Activated gamma-delta T cell treated with Interleukin-2 at 50 U/mL for 16 hours (primary cell): Measurements from ENCODE around the gene CHCHD1.
A peak's percentile ranks its signal among the peaks of the same experiment; 100 is the strongest.
"Not testable (repeated sequence)": the region's sequence is repeated elsewhere in the genome, so short reads cannot be mapped to it uniquely, and the experiment has no call there.

Experiments used
- DNase-seq: peaks from one replicate; pipeline ENCODE4 v3.0.0-alpha.2; 2020

The CHCHD1 gene

DNA sequence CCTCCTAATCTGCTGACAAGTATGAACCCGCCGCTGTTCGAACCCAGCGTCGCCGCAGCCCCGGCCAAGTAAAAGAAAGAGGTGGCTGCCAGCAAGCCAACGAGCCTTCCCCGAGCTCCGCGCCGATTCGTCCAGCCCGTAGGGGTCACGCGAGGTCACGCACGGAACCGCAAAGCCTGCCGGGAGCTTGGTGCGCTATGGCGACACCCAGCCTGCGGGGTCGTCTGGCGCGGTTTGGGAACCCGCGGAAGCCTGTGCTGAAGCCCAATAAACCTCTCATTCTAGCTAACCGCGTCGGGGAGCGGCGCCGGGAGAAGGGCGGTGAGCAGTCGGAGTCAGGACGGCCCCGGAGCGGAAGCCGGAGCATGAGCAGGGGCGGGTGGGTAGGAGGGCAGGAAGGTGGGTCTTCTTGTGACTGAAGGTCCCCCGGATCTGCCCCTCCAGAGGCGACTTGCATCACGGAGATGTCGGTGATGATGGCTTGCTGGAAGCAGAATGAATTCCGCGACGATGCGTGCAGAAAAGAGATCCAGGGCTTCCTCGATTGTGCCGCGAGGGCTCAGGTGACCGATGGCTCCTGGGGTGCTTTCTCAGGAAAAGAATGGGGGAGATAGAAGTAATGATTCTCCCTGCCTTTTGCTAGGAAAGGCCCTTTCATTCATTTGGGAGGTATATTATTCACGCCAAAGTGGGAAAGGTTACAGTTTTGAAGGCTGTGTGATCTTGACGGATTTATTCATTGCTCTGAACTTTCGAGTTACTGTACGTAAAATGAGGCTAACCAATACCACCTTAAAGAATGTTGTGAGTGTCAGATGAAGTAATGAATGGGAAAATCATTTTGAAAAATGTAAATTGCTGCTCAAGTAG, at the start of gene CHCHD1:
CHCHD1 (plus strand) TSS at position 170 of the 870 bp plus-strand sequence; CDS start at position 198, 28 bp downstream.
- DNase-seq: peak; percentile 90

DNA sequence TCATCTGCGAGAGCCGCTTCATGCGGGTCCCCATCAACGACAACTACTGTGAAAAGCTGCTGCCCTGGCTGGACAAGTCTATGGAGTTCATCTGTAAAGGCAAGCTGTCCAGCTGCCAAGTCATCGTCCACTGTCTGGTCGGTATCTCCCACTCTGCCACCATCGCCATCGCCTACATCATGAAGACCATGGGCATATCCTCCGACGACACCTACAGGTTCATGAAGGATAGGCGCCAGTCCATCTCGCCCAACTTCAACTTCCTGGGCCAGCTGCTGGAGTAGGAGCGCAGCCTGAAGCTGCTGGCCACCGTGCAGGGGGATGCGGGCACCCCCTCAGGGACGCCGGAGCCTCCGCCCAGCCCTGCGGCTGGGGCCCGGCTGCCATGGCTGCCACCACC, 49.4 kb upstream of the CHCHD1 start:
- no peak for DNase-seq

DNA sequence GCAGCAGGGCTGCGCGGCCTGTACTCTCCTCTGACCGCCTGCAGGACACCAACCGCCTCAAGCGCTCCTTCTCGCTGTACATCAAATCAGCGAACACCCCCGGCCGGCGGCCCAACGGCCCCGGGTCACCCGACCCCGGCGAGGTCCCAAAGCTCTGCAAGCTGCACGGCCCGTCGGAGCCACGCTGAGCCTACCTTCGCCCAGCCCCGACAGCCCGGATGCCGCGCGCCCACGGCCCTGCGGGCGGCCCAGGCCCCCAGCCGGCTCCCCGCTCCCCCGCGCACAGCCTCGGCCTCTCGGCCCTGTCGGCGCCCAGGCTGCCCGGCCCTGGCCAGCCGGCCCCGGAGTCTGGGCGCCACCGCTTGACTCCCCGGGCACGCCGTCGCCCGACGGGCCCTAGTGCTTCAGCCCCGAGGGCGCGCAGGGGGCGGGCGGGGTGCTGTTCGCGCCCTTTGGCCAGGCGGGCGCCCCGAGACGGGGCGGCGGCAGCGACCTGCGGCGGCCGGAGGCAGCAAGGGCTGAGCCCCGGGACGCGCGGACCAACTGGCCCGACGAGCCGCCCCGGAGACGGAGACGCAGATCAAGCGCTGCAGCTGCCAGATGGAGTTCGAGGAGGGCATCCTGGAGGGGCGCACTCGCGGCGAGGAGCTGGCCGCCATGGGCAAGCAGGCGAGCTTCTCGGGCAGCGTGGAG, 48.8 kb upstream of the CHCHD1 start:
- DNase-seq: no peak

DNA sequence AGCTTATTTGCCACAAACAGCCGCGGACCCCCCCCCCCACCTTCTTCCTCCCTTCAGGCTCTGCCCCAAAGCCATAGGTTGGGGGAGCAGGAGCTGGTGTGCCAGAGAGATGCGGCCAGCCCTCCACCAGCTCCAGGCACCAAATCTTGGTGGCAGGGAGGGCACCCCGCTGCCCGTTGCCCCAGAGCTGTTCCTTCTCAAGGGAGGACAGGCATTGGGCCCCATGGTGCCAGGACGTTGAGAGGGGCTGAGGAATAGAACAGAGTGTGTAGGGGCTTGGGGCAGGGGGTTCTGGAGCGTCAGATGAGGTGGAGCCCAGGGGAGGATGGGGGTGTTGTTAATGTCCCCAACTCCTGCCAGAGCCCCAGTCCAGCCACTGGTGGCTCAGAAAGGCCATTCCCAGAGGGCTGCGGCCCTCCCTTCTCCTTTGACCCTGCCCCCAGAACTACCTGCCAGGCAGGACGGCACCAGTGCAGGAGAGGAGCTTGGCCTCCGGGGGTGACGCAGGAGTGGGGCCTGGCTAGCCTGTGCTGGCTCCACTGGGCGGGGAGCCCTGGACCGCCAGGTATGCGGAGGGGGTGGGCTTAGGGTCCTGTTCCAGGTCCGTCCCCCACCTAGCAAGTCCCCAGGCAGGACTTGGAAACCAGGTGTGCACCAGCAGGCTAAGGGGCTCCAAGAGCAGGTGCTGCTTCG, 47.7 kb upstream of the CHCHD1 start:
- no peak for DNase-seq

DNA sequence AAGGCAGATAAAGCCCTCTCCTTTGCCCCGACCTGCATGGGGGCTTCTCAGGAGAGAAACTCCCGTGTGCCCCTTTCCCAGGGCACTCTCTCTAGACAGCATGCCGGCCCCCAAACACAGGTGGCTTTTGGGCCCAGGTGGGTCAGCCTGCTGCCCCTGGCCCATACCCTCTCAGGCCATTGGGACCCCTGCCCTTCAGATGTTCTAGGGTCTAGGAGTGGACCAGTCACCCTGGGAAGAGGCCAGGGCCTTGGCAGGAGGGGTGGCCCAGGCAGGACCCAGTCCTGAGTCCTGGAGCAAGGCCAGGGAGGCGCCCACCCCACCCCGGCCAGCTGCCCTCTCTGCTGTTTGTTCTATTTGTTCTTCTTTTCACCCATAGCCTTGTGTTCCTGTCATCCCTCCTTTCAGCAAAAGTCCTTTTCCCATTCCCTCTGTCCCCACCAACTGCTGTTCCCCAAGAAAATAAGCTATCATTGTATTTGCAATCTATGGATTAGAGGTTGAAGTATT, 47.0 kb upstream of the CHCHD1 start:
- DNase-seq: no peak

DNA sequence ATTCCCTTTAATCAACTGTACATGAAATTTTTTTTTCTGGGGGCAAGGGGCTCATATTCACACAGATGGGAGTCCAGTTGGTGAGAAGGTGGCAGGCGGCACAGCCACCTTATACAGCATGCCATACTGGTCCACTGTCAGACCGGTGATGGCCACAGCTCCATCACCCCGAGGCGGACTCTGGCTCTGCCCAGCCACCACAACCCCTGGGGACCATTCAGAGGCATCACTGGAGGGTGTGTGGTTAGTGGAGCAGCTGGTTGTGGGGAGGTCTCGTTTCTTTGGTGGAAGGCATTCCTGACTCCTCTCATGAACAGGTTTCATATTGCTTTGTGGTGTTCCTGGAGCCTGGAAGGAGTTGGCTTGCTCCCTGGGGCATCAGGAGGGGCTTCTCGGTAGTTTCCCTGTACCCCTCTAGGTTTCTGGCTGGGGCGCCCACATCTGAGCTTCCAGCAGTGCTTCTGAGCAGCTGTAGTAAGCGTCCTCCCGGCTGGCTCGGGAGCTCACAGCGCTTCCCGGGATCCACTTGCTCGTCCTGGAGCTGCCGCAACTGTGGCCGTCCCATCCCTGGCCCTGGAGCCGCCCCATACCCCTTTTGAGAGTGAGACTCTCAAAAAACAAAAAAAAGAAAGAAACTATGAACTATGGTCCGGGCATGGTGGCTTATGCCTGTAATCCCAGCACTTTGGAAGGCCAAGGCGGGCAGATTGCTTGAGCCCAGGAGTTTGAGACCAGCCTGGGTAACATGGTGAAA, 41.2 kb upstream of the CHCHD1 start:
- not testable (repeated sequence) for DNase-seq

DNA sequence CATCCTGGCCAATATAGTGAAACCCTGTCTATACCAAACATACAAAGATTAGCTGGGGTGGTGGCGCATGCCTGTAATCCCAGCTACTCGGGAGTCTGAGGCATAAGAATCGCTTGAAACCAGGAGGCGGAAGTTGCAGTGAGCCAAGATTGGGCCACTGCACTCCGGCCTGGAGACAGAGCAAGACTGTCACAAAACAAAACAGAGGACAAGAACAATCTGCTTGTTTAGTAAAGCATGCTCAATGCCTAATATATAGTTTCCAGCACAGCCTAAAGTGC, 39.5 kb upstream of the CHCHD1 start:
- no peak for DNase-seq

DNA sequence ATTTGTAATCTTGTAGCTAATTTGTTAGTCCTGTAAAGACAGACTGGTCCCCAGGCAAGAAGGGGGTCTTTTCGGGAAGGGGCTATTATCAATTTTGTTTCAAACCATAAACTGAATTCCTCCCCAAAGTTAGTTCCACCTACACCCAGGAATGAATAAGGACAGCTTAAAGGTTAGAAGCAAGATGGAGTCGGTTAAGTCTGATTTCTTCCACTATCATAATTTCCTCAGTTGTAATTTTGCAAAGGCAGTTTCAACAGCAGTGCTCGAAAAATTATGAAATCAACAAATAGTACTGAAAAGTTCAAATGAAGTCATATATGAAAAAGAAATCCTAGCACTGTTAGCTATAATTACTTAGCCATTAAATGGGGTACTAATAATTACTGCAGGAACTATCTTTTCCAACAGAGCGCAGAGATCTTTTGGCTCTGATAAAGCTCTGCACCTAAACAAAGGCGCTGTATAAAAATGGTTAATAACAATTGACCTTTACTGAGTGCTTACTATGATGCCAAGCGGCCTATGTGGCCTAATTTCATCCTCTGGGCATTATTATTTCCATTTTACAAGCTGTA, 38.4 kb upstream of the CHCHD1 start:
- DNase-seq: no peak

DNA sequence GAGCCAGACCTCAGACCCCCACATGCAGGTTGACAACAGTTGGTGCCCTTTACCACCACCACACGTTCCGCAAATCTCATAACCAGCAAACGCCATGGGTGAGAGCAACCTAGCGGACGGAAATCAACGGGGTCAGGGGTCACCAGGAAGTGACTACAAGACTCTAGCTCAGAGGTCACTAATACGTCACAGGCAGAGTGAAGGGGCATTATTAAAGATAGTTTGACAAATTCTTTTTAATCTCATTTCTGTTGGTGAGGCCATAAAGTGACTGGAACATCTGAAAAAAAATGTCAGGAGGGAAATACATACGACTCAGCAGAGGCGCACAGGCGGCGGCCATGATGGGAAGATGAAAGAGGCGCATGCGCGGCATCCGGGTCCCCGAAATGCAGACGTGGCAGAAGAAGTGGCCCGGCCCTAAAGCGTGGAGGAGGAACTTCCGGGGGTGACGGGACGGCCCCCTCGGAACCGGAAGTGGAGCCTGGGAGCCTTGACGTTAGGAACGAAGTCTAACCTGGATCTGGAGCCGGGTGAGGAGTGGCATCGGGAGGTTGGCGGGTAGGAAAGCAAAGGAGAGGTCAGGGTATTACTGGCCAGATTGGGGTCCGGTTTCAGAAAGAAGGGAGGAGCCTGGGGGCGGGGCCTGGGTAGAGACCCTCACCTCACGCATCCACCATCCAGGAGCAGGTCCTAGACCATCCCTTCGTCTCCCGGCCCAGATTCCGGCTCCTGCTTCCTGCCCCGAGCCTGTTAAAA, 37.8 kb upstream of the CHCHD1 start, which contains the start of gene SEC24C:
SEC24C (plus strand) TSS at position 468 of the 759 bp plus-strand sequence. CDS start 2,461 bp downstream, outside the sequence.
- DNase-seq: peak; percentile 95

DNA sequence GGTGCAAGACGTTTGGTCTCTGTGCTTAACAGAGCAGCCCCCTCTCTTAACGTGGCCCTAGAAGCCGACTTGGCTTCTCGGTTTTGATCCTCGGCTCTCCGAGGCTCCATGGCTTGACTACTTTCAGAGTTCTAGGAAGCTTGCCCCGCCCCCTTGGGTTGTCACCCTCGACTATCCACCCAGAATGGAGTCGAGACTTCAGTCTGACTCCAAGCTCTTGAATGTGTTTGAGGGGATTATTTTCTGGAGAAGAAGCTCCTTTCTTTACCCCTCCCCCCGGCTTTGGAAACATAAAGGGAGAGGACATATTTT, 37.2 kb upstream of the CHCHD1 start:
- peak; percentile 33 for DNase-seq

DNA sequence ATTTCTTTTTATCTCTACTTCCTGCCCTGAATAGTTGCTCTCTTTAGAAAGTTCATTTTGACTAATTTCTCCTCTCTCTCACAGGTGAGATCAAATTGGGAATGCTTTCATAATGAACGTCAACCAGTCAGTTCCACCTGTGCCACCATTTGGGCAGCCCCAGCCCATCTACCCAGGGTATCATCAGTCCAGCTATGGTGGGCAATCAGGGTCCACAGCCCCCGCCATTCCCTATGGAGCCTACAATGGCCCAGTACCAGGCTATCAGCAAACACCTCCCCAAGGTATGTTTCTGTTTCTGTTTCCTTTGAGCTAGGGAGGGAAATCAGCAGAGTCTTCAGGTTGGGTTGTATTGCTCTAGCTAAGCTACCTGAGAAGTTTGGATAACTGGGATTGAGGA, 35.1 kb upstream of the CHCHD1 start:
- DNase-seq: no peak

DNA sequence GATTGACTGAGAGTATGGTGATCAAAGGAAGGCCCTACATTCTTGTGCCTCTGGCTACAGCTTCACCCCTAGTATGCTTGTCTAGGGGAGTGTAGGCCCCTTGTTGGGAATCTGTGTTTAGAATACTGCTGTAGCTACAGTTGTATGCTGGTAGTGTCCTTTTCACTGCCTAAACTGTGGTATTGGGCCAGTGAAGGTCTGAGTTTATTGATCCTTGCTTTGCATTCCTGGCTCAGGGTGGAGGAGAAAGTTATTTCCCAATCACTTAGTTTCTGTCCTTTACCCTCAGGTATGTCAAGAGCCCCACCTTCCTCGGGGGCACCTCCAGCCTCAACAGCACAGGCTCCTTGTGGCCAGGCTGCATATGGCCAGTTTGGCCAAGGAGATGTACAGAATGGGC, 31.0 kb upstream of the CHCHD1 start:
- DNase-seq: no peak

DNA sequence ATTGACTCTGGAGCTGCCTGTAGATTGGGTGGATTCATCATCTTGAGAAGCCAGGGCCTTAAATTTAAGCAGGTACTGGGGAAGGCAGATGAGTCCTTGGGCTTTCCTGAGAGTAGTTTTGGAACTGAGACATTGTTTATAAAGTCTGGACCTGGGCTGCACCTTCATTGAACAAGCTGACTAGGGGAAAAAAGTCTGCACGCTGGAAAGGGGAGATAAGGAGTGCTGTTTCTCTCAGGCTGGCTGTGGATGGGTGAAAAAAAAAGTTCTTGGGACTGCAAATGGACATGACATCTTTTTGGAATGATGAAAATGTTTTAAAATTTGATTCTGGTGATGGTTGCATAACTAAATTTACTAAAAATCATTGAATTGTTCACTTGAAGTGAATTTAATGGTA, 25.7 kb upstream of the CHCHD1 start:
- DNase-seq: no peak

DNA sequence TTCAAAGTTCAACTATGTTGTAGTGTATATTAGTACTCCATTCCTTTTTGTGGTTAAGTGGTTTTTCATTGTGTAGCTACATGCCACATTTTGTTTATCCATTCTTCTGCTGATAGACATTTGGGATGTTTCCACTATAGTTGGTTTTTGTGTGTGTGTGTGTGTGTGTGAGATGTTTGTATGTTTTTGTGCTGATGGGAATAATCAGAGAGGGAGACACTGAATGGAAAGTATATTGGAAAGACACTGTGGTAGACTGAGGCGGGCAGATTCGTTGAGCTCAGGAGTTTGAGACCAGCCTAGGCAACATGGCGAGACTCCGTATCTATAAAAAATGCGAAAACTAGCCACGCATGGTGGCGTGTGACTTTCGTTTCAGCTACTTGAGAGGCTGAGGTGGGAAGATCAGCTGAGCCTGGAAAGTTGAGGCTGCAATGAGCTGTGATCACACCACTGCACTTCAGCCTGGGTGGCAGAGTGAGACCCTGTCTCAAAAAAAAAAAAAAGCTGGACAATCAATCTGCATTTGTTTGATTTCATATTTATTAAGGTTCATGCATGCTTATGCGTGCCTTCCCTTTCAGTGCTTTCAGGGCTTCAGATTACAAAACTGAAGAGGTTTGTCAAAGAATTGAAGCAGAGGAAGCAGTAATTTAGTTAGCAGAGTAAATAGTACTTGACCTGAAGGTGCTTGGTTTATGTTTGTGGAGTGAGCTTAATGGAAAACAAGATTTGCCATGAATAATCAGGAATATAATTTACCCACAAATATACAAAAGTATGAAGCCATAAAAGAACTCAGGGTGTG, 22.9 kb upstream of the CHCHD1 start:
- DNase-seq: peak; percentile 20

DNA sequence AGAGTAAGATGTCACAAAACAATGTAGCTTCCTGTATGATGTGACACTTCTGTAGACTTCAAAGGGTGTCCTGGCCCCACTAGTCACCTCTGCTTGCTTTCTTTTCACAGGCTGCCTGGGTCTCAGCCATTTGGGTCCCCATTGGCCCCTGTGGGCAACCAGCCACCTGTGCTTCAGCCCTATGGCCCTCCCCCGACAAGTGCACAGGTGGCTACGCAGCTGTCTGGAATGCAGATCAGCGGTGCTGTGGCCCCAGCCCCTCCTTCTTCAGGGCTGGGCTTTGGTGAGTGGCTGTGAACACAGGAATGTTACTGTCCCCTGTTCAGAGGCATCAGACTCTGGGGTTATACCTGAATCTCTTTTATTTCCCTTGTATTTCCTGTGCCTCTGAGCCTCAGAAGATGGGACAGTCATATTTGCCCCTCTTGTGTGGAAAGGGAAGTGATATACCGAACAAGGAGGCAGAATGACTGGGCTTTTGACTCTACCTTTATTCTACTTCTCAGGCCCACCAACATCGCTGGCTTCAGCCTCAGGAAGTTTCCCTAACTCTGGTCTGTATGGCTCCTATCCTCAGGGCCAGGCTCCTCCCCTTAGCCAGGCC, 22.2 kb upstream of the CHCHD1 start:
- DNase-seq: peak; percentile 77

DNA sequence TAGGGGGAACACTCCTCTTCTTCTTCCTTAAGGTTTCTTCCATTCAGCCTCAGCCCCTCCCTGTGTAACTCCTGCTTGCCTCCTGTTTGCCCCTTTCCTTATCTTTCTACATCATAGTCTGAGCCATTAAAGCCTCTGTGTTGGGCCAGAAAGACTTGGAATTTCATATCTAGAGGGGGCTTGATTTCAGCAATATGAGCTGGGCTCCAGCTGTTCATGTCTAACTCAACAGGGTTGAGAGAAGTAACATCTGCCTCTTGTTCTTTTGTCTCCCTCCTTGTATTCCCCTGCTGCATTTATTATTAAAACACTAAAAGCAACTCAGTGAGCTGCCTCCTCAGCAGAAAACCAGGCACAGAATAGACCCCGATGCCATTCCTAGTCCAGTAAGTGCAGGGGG, 20.1 kb upstream of the CHCHD1 start:
- no peak for DNase-seq

DNA sequence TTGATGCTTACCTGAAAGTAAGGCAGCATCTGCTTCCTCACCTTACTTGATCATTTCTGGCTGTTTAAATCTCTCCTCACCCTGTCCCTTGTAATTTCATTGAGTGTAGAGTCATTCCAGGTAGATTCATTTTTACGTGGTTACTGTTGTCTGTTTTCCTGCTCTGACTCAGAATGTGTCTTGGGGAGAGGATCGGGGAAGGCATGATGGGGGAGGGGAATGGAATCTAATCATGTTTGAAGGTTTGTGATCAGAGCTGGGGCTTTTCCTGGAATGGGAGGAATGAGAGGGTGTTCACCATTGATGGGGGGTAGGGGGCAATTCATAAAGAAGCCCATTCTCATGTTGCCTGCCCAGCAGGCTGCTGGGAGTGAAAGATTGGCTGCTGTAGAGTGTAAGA, 18.9 kb upstream of the CHCHD1 start:
- DNase-seq: no peak

DNA sequence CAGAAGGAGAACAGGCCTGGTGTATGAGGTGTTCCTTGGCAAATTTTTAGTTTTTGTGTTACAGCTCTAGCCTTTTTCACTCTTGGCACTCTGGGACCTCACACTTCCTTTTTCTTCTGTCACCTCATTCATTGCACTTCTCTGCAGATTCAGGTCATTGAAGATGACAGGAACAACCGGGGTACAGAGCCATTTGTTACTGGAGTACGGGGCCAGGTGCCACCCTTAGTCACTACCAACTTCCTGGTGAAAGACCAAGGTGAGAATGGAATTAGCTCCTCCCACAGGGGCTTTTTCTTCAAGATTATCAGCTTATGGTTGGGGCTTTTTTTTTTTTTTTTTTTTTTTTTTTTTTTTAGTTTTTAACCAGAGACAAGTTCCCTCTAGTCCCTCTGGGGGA, 18.5 kb upstream of the CHCHD1 start:
- peak; percentile 28 for DNase-seq

DNA sequence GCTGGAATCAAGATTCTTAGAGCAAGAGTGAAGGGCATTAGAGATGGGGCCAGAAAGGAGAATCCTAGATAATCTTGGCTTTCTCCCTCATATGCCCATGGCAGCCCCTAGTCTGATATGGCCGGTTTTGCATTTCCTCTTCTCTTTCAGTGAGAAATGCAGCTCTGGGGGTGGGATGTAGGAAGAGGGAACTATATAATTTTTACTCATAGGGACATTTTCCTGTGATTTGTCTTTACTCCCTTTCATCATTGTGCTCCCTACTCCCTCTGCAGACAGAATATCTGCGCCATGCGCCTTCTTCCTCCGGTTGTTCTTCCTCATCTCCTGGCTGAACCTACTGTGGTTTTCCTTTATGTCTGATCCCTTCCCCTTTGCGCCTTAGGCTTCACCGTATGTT, 16.8 kb upstream of the CHCHD1 start:
- DNase-seq: no peak

DNA sequence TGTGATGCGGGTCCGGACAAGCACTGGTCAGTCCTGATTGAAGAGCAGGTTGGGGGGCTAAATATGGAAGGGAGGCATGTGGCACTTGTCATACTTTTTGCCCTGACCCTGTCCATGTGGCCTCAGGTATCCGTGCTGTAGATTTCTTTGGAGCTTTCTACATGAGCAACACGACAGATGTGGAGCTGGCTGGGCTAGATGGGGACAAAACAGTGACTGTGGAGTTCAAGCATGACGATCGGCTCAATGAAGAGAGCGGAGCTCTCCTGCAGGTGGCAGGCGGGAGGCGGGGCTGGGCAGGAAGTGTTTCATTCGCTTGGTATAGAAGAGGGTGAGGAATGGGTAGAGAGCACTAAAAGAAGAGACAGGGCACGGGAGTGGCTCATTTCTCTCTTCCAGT, 13.0 kb upstream of the CHCHD1 start:
- DNase-seq: peak; percentile 57

DNA sequence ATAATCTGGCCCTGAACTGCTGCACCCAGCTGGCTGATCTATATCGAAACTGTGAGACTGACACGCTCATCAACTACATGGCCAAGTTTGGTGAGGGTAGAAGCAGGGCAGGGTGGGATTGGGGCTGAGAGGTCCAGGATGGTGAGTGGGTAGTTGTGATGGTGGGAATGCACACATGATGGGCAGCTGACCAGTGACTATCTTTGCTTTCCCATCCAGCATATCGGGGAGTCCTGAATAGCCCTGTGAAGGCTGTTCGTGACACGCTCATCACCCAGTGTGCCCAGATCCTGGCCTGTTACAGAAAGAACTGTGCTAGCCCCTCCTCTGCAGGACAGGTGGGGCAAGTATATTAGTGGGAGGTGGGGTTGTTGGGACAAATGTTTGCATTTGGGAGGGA, 12.5 kb upstream of the CHCHD1 start:
- DNase-seq: no peak
